ENCODE measurements around the gene CTSW. TPM values are rescaled to one million over a fixed set of nuclear protein-coding genes. Genes with fewer than 3 reads are reported as not detected.
"Not testable (repeated sequence)": the region's sequence is repeated elsewhere in the genome, so short reads cannot be mapped to it uniquely, and the experiment has no call there.

Gene CTSW
- polyA plus RNA-seq, 3 donors: 0.71 to 1.3 (median 0.78) TPM

GRCh38 chr11:65844231-65844872, 35.3 kb upstream of the CTSW start:
- no peak overlapping the region for H3K27ac ChIP-seq (ENCODE audit: low read depth in 1 of 2, low read length in 2 of 2)
- DNase-seq: no peak
- H3K36me3 Mint-ChIP-seq: no peaks in the 10 kb centered on the region
- TF ChIP-seq, protein P1, sequence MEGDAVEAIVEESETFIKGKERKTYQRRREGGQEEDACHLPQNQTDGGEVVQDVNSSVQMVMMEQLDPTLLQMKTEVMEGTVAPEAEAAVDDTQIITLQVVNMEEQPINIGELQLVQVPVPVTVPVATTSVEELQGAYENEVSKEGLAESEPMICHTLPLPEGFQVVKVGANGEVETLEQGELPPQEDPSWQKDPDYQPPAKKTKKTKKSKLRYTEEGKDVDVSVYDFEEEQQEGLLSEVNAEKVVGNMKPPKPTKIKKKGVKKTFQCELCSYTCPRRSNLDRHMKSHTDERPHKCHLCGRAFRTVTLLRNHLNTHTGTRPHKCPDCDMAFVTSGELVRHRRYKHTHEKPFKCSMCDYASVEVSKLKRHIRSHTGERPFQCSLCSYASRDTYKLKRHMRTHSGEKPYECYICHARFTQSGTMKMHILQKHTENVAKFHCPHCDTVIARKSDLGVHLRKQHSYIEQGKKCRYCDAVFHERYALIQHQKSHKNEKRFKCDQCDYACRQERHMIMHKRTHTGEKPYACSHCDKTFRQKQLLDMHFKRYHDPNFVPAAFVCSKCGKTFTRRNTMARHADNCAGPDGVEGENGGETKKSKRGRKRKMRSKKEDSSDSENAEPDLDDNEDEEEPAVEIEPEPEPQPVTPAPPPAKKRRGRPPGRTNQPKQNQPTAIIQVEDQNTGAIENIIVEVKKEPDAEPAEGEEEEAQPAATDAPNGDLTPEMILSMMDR (IDR thresholded peaks at IDR 0.05): no peak
- no peak overlapping the region for H3K4me3 ChIP-seq (replicated peaks in 1 of 3; ENCODE audit: low read depth in 2 of 3, low read length in 3 of 3)
- 96% methylated on average over 7 of the region's 10 CpGs for WGBS (ENCODE audit: insufficient coverage)
- H3K4me3 Mint-ChIP-seq: no peak overlapping the region
- peaks cover 5% of the 10 kb centered on the region for H3K4me1 Mint-ChIP-seq
- no peaks in the 10 kb centered on the region for H3K9me3 Mint-ChIP-seq
- peaks cover 0 to 5% (median 3%) of the 10 kb centered on the region in 3 donors for H3K27me3 Mint-ChIP-seq (ENCODE audit: low read depth in 3 of 3)
- H3K79me2 ChIP-seq (ENCODE audit: insufficient read depth, low read length): no peaks in the 10 kb centered on the region
- H3K36me3 ChIP-seq (replicated peaks in 1 of 2; ENCODE audit: control insufficient read depth in 1 of 2, insufficient read depth in 2 of 2, low read length in 2 of 2): no peaks in the 10 kb centered on the region
- intact Hi-C loops (cut with micrococcal nuclease): no loop called here
- no peak overlapping the region for H3K27ac Mint-ChIP-seq
- no peak overlapping the region for H2AFZ ChIP-seq (ENCODE audit: insufficient read depth, low read depth, low read length, poor library complexity, severe bottlenecking)
- no peak overlapping the region for H3K9ac ChIP-seq (ENCODE audit: insufficient read depth, low read length, poor library complexity, severe bottlenecking)
- no peaks in the 10 kb centered on the region for H3K27me3 ChIP-seq (ENCODE audit: control insufficient read depth in 2 of 2, insufficient read depth in 2 of 2, low read length in 2 of 2)
- no peak overlapping the region for H3K4me2 ChIP-seq (replicated peaks; ENCODE audit: extremely low read depth, low read length, poor library complexity, severe bottlenecking)
- H4K20me1 ChIP-seq (ENCODE audit: insufficient read depth, low read length): no peaks in the 10 kb centered on the region
- no peaks in the 10 kb centered on the region for H3K9me3 ChIP-seq (replicated peaks in 1 of 2; ENCODE audit: control insufficient read depth in 1 of 2, insufficient read depth in 1 of 2, low read length in 2 of 2)
- H3K4me1 ChIP-seq (ENCODE audit: control insufficient read depth in 1 of 2, insufficient read depth in 2 of 2, low read length in 2 of 2): no peaks in the 10 kb centered on the region

DNA sequence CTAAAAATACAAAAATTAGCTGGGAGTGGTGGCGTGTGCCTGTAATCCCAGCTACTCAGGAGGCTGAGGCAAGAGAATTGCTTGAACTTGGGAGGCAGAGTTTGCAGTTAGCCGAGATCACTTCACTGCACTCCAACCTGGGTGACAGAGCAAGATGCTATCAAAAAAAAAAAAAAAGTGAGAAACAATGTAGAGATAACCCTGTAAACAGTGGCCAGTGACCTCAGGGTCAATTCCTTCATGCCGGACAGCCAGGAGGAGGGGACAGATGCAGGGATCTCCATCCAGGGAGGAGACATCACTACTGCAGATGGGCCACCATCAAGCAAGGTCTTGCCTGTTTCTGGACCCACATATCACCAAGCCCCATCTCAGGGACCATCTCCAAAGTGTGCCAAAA, 31.9 kb upstream of the CTSW start:
- Histone ChIP-seq H3K4me3 (replicated peaks in 1 of 3; ENCODE audit: low read depth in 2 of 3, low read length in 3 of 3) (no peak overlapping the region), H3K9ac (ENCODE audit: insufficient read depth, low read length, poor library complexity, severe bottlenecking) (no peak overlapping the region), H3K27me3 (ENCODE audit: control insufficient read depth in 2 of 2, insufficient read depth in 2 of 2, low read length in 2 of 2) (no peaks in the 10 kb centered on the region), H2AFZ (ENCODE audit: insufficient read depth, low read depth, low read length, poor library complexity, severe bottlenecking) (no peak overlapping the region), H3K9me3 (replicated peaks in 1 of 2; ENCODE audit: control insufficient read depth in 1 of 2, insufficient read depth in 1 of 2, low read length in 2 of 2) (peaks cover 4 to 8% of the 10 kb centered on the region in 2 donors), H3K79me2 (ENCODE audit: insufficient read depth, low read length) (no peaks in the 10 kb centered on the region), H3K4me1 (ENCODE audit: control insufficient read depth in 1 of 2, insufficient read depth in 2 of 2, low read length in 2 of 2) (no peaks in the 10 kb centered on the region), H3K36me3 (replicated peaks in 1 of 2; ENCODE audit: control insufficient read depth in 1 of 2, insufficient read depth in 2 of 2, low read length in 2 of 2) (peaks cover 8 to 23% of the 10 kb centered on the region in 2 donors), H3K4me2 (replicated peaks; ENCODE audit: extremely low read depth, low read length, poor library complexity, severe bottlenecking) (no peak overlapping the region), H4K20me1 (ENCODE audit: insufficient read depth, low read length) (peaks cover 33% of the 10 kb centered on the region), H3K27ac (ENCODE audit: low read depth in 1 of 2, low read length in 2 of 2) (no peak overlapping the region)
- DNase-seq: no peak
- Mint-ChIP-seq H3K9me3 (peaks cover 0 to 10% (median 8%) of the 10 kb centered on the region in 7 donors), H3K27ac (peak overlapping the region in 1 of 7 donors; percentile 12), H3K4me1 (peaks cover 9% of the 10 kb centered on the region), H3K36me3 (peaks cover 11 to 18% of the 10 kb centered on the region in 2 donors), H3K4me3 (no peak overlapping the region), H3K27me3 (ENCODE audit: low read depth in 3 of 3) (peaks cover 0 to 5% (median under 1%) of the 10 kb centered on the region in 3 donors)
- TF ChIP-seq, protein P1 (IDR thresholded peaks at IDR 0.05): no peak
- WGBS (ENCODE audit: insufficient coverage): 93% methylated on average over 2 of the region's 3 CpGs
- intact Hi-C loops (cut with micrococcal nuclease): no loop called here

DNA sequence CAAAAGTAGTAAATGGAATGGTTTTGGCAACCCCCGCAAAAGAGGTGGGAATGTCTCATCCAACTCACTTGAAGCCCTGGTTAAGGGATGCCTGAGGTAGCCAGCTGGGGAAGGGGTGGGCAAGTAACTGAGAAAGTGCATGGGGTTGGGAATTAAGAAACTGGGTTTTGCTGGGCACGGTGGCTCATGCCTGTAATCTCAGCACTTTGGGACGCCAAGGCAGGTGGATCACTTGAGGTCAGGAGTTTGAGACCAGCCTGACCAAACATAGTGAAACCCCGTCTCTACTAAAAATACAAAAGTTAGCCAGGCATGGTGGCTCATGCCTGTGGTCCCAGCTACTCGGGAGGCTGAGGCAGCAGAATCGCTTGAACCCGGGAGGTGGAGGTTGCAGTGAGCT, 30.9 kb upstream of the CTSW start:
- 80% methylated on average over 1 of the region's 7 CpGs for WGBS (ENCODE audit: insufficient coverage)
- H3K27ac Mint-ChIP-seq; H3K79me2 ChIP-seq (ENCODE audit: insufficient read depth, low read length): not testable (repeated sequence)

More for the DNA sequence above, 30.9 kb upstream of the CTSW start:
- H3K4me3 ChIP-seq (replicated peaks in 1 of 3; ENCODE audit: low read depth in 2 of 3, low read length in 3 of 3); H3K27me3 Mint-ChIP-seq (ENCODE audit: low read depth in 3 of 3); H3K9me3 ChIP-seq (replicated peaks in 1 of 2; ENCODE audit: control insufficient read depth in 1 of 2, insufficient read depth in 1 of 2, low read length in 2 of 2); H3K4me1 ChIP-seq (ENCODE audit: control insufficient read depth in 1 of 2, insufficient read depth in 2 of 2, low read length in 2 of 2); H3K27ac ChIP-seq (ENCODE audit: low read depth in 1 of 2, low read length in 2 of 2); intact Hi-C loops (cut with micrococcal nuclease); H3K9ac ChIP-seq (ENCODE audit: insufficient read depth, low read length, poor library complexity, severe bottlenecking); H3K4me3 Mint-ChIP-seq; H2AFZ ChIP-seq (ENCODE audit: insufficient read depth, low read depth, low read length, poor library complexity, severe bottlenecking); DNase-seq; H3K4me2 ChIP-seq (replicated peaks; ENCODE audit: extremely low read depth, low read length, poor library complexity, severe bottlenecking); H3K27me3 ChIP-seq (ENCODE audit: control insufficient read depth in 2 of 2, insufficient read depth in 2 of 2, low read length in 2 of 2); H3K9me3 Mint-ChIP-seq: not testable (repeated sequence)
- Mint-ChIP-seq H3K36me3 (peaks cover 17 to 27% of the 10 kb centered on the region in 2 donors), H3K4me1 (peaks cover 11% of the 10 kb centered on the region)
- Histone ChIP-seq H4K20me1 (ENCODE audit: insufficient read depth, low read length) (peaks cover 42% of the 10 kb centered on the region), H3K36me3 (replicated peaks in 1 of 2; ENCODE audit: control insufficient read depth in 1 of 2, insufficient read depth in 2 of 2, low read length in 2 of 2) (peaks cover 18 to 32% of the 10 kb centered on the region in 2 donors)
